Esophagus squamous epithelium (tissue), 4 donors: ENCODE results near the gene DYRK1A.

Source experiments
- POLR2A ChIP-seq, 4 donors: fragments of 450-650 bp; IDR thresholded peaks; one replicate each; pipeline ENCODE4 v1.6.1; 2017; ENCODE audit warnings: antibody characterized with exemption in 4 of 4, mild to moderate bottlenecking in 4 of 4, moderate library complexity in 3 of 4
- TF ChIP-seq, protein P1 (sequence below), 6 experiments: fragments of 450-650 bp in 4 of 6; fragments of 200-600 bp in 2 of 6; sonication (generic) in 2 of 6; IDR thresholded peaks; one replicate each; pipeline ENCODE4 v1.5.1; 2016 to 2019; ENCODE audit warnings: antibody characterized with exemption in 6 of 6, mild to moderate bottlenecking in 4 of 6, moderate library complexity in 4 of 6

DNA sequence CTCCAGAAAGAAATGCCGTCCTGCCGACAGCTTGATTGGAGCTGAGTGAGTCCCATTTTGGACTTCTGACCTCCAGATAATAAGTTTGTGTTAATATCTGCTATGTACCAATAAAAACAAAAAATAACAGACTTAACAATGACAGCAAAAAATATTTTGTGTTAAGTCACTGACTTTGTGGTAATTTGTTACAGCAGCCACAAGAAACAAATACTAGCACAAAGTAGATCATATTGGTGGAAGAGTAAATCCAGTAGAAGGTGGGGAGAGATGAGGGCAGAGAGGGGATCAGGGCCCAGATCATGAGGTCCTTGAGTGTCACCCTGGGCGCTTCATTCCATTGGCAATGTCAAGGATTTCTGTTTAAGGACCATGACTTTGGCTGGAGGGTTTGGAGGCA is 168.6 kb downstream of the DYRK1A start:
- TF ChIP-seq, protein P1, sequence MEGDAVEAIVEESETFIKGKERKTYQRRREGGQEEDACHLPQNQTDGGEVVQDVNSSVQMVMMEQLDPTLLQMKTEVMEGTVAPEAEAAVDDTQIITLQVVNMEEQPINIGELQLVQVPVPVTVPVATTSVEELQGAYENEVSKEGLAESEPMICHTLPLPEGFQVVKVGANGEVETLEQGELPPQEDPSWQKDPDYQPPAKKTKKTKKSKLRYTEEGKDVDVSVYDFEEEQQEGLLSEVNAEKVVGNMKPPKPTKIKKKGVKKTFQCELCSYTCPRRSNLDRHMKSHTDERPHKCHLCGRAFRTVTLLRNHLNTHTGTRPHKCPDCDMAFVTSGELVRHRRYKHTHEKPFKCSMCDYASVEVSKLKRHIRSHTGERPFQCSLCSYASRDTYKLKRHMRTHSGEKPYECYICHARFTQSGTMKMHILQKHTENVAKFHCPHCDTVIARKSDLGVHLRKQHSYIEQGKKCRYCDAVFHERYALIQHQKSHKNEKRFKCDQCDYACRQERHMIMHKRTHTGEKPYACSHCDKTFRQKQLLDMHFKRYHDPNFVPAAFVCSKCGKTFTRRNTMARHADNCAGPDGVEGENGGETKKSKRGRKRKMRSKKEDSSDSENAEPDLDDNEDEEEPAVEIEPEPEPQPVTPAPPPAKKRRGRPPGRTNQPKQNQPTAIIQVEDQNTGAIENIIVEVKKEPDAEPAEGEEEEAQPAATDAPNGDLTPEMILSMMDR (IDR thresholded peaks at IDR 0.05), result no peak
- no peak for TF ChIP-seq POLR2A (IDR thresholded peaks at IDR 0.05)
